ENCODE results near the gene MEX3B.

DNA sequence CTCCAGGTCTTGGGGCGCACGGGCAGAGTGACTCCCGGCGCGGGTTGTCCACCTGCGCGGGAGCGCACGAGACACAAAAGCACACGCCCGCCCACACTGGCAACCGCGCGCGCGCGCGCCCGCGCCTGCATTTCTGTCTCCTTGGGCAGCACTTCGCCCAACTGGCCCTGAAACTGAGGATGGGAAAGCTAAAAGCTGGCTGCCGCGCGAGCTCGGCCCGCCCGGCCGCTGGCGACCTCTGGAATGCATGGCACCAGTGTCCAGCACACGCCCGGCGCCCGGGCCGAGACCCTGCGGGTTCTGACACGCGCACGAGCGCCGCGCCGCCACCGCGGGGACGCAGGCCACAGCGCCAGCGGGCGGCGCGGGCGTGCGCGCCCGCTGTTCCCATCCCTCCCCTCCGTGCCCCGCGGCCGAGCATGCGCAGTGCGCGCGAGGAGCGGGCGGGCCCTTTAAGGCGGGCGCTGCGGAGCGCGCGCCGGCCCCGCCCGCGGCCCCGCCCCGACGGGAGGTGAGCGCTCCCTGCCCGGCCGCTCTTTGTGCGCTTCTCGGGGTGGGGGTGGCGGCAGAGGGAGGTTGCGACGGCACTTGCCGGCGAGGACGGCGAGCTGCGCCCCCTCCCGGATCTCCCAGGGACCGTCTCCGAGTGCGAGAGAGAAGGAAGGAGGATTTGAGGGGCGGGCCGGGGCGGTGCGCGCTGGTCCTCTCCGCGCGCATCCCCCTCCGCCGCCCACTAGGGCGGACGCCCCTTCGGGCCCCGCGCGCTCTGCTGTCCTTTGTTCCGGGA is 1.0 kb upstream of the MEX3B start:
- TF ChIP-seq, protein P1, sequence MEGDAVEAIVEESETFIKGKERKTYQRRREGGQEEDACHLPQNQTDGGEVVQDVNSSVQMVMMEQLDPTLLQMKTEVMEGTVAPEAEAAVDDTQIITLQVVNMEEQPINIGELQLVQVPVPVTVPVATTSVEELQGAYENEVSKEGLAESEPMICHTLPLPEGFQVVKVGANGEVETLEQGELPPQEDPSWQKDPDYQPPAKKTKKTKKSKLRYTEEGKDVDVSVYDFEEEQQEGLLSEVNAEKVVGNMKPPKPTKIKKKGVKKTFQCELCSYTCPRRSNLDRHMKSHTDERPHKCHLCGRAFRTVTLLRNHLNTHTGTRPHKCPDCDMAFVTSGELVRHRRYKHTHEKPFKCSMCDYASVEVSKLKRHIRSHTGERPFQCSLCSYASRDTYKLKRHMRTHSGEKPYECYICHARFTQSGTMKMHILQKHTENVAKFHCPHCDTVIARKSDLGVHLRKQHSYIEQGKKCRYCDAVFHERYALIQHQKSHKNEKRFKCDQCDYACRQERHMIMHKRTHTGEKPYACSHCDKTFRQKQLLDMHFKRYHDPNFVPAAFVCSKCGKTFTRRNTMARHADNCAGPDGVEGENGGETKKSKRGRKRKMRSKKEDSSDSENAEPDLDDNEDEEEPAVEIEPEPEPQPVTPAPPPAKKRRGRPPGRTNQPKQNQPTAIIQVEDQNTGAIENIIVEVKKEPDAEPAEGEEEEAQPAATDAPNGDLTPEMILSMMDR (IDR thresholded peaks at IDR 0.05): peak; percentile 44 to 58 (median 52)
- TF ChIP-seq POLR2A (IDR thresholded peaks at IDR 0.05): peak; percentile 58
